IMR-90 (cell line): ENCODE results near the gene OR2G2. TPM values are rescaled to one million over a fixed set of nuclear protein-coding genes. Genes with fewer than 3 reads are reported as not detected.

Experiments used
- ATAC-seq: fragments of 200-7000 bp; cut with Tn5 transposase; 2 replicates; pipeline ENCODE4 v1.9.1; 2020; ENCODE audit warnings: low read depth, mild to moderate bottlenecking, moderate library complexity
- BruUV-seq: library from RNA; stranded (reverse); fragments of 400-500 nt; replicated peaks from 2 replicates; lab custom pipeline; 2021; lab: Mats Ljungman, UMichigan
- CTCF ChIA-PET: fragments of 300-600 bp; formaldehyde crosslinking; extraction: SDS; loops from one replicate; lab custom pipeline; 2021; ENCODE audit warnings: antibody characterized with exemption; lab: Yijun Ruan, JAX
- POLR2A ChIA-PET: fragments of 300-600 bp; sonication (Branson Sonifier 250); formaldehyde crosslinking; loops from one replicate; lab custom pipeline; 2022; ENCODE audit warnings: antibody characterized with exemption; ENCODE audit not compliant: unreplicated experiment; lab: Charles Lee
- DNase-seq: peaks from one replicate; pipeline ENCODE4 v3.0.0; 2013
- H2AFZ ChIP-seq: replicated peaks from 2 replicates; pipeline ENCODE3; 2013; ENCODE audit warnings: low read length, mild to moderate bottlenecking; ENCODE audit not compliant: poor library complexity
- H2AK5ac ChIP-seq: 2 replicates; pipeline ENCODE4 v1.6.1; 2013; ENCODE audit warnings: low read depth, low read length, inconsistent platforms
- H2AK9ac ChIP-seq: replicated peaks from 2 replicates; pipeline ENCODE3; 2013; ENCODE audit warnings: mild to moderate bottlenecking, low read depth, low read length, moderate library complexity; ENCODE audit not compliant: poor library complexity
- H2BK120ac ChIP-seq: 2 replicates; pipeline ENCODE4 v1.6.1; 2013; ENCODE audit warnings: low read depth, low read length, inconsistent platforms
- H2BK15ac ChIP-seq: 3 replicates; pipeline ENCODE4 v1.6.1; 2013; ENCODE audit warnings: low read depth, low read length, inconsistent platforms
- H2BK20ac ChIP-seq: 2 replicates; pipeline ENCODE4 v1.6.1; 2013; ENCODE audit warnings: low read depth, mild to moderate bottlenecking, inconsistent platforms, low read length, moderate library complexity
- H2BK5ac ChIP-seq: 2 replicates; pipeline ENCODE4 v1.6.1; 2013; ENCODE audit warnings: mild to moderate bottlenecking, low read depth, low read length, inconsistent platforms; ENCODE audit not compliant: poor library complexity, severe bottlenecking
- H3K14ac ChIP-seq: replicated peaks from 2 replicates; pipeline ENCODE4 v1.6.1; 2013; ENCODE audit warnings: low read depth, low read length, inconsistent platforms
- H3K18ac ChIP-seq: 2 replicates; pipeline ENCODE4 v1.6.1; 2013; ENCODE audit warnings: low read depth, low read length, control low read depth
- H3K23ac ChIP-seq: 2 replicates; pipeline ENCODE4 v1.6.1; 2013; ENCODE audit warnings: low read depth, low read length, inconsistent platforms
- H3K27ac ChIP-seq: 2 replicates; pipeline ENCODE4 v1.5.1; 2013; ENCODE audit warnings: mild to moderate bottlenecking, control low read depth, low read length; ENCODE audit not compliant: insufficient read depth
- H3K27me3 ChIP-seq: 2 replicates; pipeline ENCODE4 v1.6.1; 2013; ENCODE audit warnings: low read length; ENCODE audit not compliant: control insufficient read depth, insufficient read depth
- H3K36me3 ChIP-seq: 2 replicates; pipeline ENCODE4 v1.6.1; 2013; ENCODE audit warnings: low read length, mixed read lengths; ENCODE audit not compliant: control insufficient read depth, insufficient read depth
- H3K4ac ChIP-seq: 2 replicates; pipeline ENCODE4 v1.6.1; 2013; ENCODE audit warnings: low read depth, low read length, inconsistent platforms
- H3K4me1 ChIP-seq: 2 replicates; pipeline ENCODE4 v1.6.1; 2013; ENCODE audit warnings: low read length, mixed read lengths; ENCODE audit not compliant: control insufficient read depth, insufficient read depth
- H3K4me2 ChIP-seq: 2 replicates; pipeline ENCODE4 v1.6.1; 2013; ENCODE audit warnings: low read depth, mild to moderate bottlenecking, control low read depth, low read length, moderate library complexity
- H3K4me3 ChIP-seq: 2 replicates; pipeline ENCODE4 v1.5.1; 2013; ENCODE audit warnings: low read depth, mild to moderate bottlenecking, control low read depth, low read length, moderate library complexity; ENCODE audit not compliant: insufficient read depth
- H3K56ac ChIP-seq: 2 replicates; pipeline ENCODE4 v1.6.1; 2013; ENCODE audit warnings: low read length, inconsistent platforms; ENCODE audit not compliant: insufficient read depth; ENCODE audit errors: extremely low read depth
- H3K79me1 ChIP-seq, 2 experiments: 2 replicates each; pipeline ENCODE4 v1.6.1; 2013; ENCODE audit warnings: low read length in 2 of 2, inconsistent platforms in 1 of 2, low read depth in 1 of 2
- H3K9ac ChIP-seq: 2 replicates; pipeline ENCODE4 v1.6.1; 2013; ENCODE audit warnings: low read depth, low read length, control low read depth
- H3K9me1 ChIP-seq: 2 replicates; pipeline ENCODE4 v1.6.1; 2013; ENCODE audit warnings: low read length, inconsistent platforms; ENCODE audit not compliant: insufficient read depth
- H3K9me3 ChIP-seq: 2 replicates; pipeline ENCODE4 v1.6.1; 2013; ENCODE audit warnings: low read length; ENCODE audit not compliant: control insufficient read depth, insufficient read depth
- H4K20me1 ChIP-seq: 2 replicates; pipeline ENCODE4 v1.6.1; 2013; ENCODE audit warnings: low read length, inconsistent platforms; ENCODE audit not compliant: insufficient read depth
- H4K5ac ChIP-seq: 2 replicates; pipeline ENCODE4 v1.6.1; 2013; ENCODE audit warnings: mild to moderate bottlenecking, low read depth, low read length, control low read depth
- H4K8ac ChIP-seq, 2 experiments: 2 replicates each; pipeline ENCODE4 v1.6.1; 2013; ENCODE audit warnings: low read depth in 2 of 2, low read length in 2 of 2, control low read depth in 1 of 2, inconsistent platforms in 1 of 2
- H4K91ac ChIP-seq: 2 replicates; pipeline ENCODE4 v1.6.1; 2013; ENCODE audit warnings: low read depth, low read length, inconsistent platforms; ENCODE audit not compliant: insufficient read depth
- CHD1 ChIP-seq: IDR thresholded peaks from 2 replicates; pipeline ENCODE4 v1.6.1; 2012; ENCODE audit warnings: low read depth, low read length, improper control_type of control experiment
- ELK1 ChIP-seq: fragments of 150-350 bp; IDR thresholded peaks from 2 replicates; pipeline ENCODE4 v1.6.1; 2016; ENCODE audit warnings: low read depth, mild to moderate bottlenecking, low read length, moderate library complexity, borderline replicate concordance
- FOS ChIP-seq: fragments of 150-350 bp; IDR thresholded peaks from 2 replicates; pipeline ENCODE4 v1.6.1; 2016; ENCODE audit warnings: low read depth, low read length
- MAZ ChIP-seq: IDR thresholded peaks from 2 replicates; pipeline ENCODE4 v1.6.1; 2012; ENCODE audit warnings: low read depth, mild to moderate bottlenecking, low read length, improper control_type of control experiment, moderate library complexity, borderline replicate concordance
- POLR2A ChIP-seq: IDR thresholded peaks from 2 replicates; pipeline ENCODE4 v1.6.1; 2012; ENCODE audit warnings: mild to moderate bottlenecking, low read depth, low read length
- RAD21 ChIP-seq: IDR thresholded peaks from 2 replicates; pipeline ENCODE4 v1.6.1; 2012; ENCODE audit warnings: low read length, improper control_type of control experiment
- WGBS, 2 experiments: methylation state at CpG; one replicate each; pipeline versions ENCODE4 v1.1.5 to v1.1.7; 2013; ENCODE audit warnings: missing lambda C conversion rate in 2 of 2; ENCODE audit not compliant: insufficient read length in 1 of 2; ENCODE audit errors: extremely low coverage in 2 of 2; 5-methylcytosine and 5-hydroxymethylcytosine counted together
- dilution Hi-C: fragments of 300-500 bp; cut with HindIII; formaldehyde crosslinking; loops from one replicate; pipeline ENCODE4 v1.14.3; 2018; ENCODE audit warnings: low sequenced_read_pairs; ENCODE audit not compliant: unreplicated experiment
- in situ Hi-C: fragments of 300-500 bp; cut with MboI; formaldehyde crosslinking; loops from 3 replicates; pipeline ENCODE4 v1.14.3; 2019; ENCODE audit warnings: low sequenced_read_pairs, inconsistent platforms, mixed read lengths
- intact Hi-C: fragments of 100-400 bp; cut with micrococcal nuclease; formaldehyde crosslinking; loops from 2 replicates; pipeline ENCODE4 v1.10.0; 2022
- polyA plus RNA-seq, 3 experiments: library from polyadenylated mRNA; depleted of rRNA; stranded (reverse); fragments of >200 nt; gene quantifications; 2 replicates each; pipeline ENCODE4 v1.2.3, GENCODE V29; 2012; ENCODE audit warnings: low replicate concordance in 1 of 3
- total RNA-seq: library from RNA; depleted of rRNA; stranded (reverse); fragments of >200 nt; gene quantifications from 2 replicates; pipeline ENCODE4 v1.2.3, GENCODE V29; 2012
- TF ChIP-seq, protein P1 (sequence below): conservative IDR thresholded peaks from 2 replicates; pipeline ENCODE4 v1.5.1; 2012; ENCODE audit warnings: mild to moderate bottlenecking, low read depth, low read length, improper control_type of control experiment

The OR2G2 gene
- total and polyA plus RNA-seq, 2 of the 4 experiments (the other 2 are of a cell fraction) = not detected

- no peak overlapping the region for H2AK9ac ChIP-seq
- CTCF ChIA-PET = no interaction called here
- no peak overlapping the region for H4K5ac ChIP-seq
- H3K56ac ChIP-seq = no peak overlapping the region
- H3K23ac ChIP-seq = no peak overlapping the region
- H3K9me3 ChIP-seq = peaks cover 15% of the 10 kb centered on the region
- no TSS peak for BruUV-seq
- H3K27ac ChIP-seq = no peak overlapping the region
- dilution Hi-C loops = no loop called here
- H3K14ac ChIP-seq = no peak overlapping the region
- no peak overlapping the region for H3K4ac ChIP-seq
- no peaks in the 10 kb centered on the region for H3K9me1 ChIP-seq
- H4K91ac ChIP-seq = no peak overlapping the region
- no peak for ATAC-seq
- POLR2A ChIA-PET = no interaction called here
- no peak overlapping the region for H2AFZ ChIP-seq
- H3K18ac ChIP-seq = no peak overlapping the region
- no peaks in the 10 kb centered on the region for H3K36me3 ChIP-seq
- 21% methylated on average over 3 of the region's 3 CpGs; no CpG with 5 or more reads in 1 of the 2 experiments for WGBS, 2 experiments
- H3K27me3 ChIP-seq = no peaks in the 10 kb centered on the region
- no peak overlapping the region for H3K4me2 ChIP-seq
- no peak overlapping the region for H3K4me3 ChIP-seq
- no peak overlapping the region for H2BK15ac ChIP-seq
- H3K9ac ChIP-seq = no peak overlapping the region
- in situ Hi-C loops = no loop called here
- no peak overlapping the region for H2AK5ac ChIP-seq
- no peak overlapping the region for H2BK5ac ChIP-seq
- DNase-seq = no peak
- no peak overlapping the region for H4K8ac ChIP-seq
- H3K79me1 ChIP-seq = no peaks in the 10 kb centered on the region
- H2BK120ac ChIP-seq = no peak overlapping the region
- H3K4me1 ChIP-seq = no peaks in the 10 kb centered on the region
- no peaks in the 10 kb centered on the region for H4K20me1 ChIP-seq
- intact Hi-C loops = no loop called here
- no peak for TF ChIP-seq FOS
- no peak for TF ChIP-seq POLR2A
- TF ChIP-seq RAD21 = no peak
- no peak for TF ChIP-seq CHD1
- TF ChIP-seq ELK1 = no peak
- TF ChIP-seq, protein P1, sequence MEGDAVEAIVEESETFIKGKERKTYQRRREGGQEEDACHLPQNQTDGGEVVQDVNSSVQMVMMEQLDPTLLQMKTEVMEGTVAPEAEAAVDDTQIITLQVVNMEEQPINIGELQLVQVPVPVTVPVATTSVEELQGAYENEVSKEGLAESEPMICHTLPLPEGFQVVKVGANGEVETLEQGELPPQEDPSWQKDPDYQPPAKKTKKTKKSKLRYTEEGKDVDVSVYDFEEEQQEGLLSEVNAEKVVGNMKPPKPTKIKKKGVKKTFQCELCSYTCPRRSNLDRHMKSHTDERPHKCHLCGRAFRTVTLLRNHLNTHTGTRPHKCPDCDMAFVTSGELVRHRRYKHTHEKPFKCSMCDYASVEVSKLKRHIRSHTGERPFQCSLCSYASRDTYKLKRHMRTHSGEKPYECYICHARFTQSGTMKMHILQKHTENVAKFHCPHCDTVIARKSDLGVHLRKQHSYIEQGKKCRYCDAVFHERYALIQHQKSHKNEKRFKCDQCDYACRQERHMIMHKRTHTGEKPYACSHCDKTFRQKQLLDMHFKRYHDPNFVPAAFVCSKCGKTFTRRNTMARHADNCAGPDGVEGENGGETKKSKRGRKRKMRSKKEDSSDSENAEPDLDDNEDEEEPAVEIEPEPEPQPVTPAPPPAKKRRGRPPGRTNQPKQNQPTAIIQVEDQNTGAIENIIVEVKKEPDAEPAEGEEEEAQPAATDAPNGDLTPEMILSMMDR = no peak
- TF ChIP-seq MAZ = no peak
- no peak overlapping the region for H2BK20ac ChIP-seq
Measured at GRCh38 chr1:247627951-247628350, 39.8 kb downstream of the OR2G2 start.
